ENCODE data around the gene HMGB4. TPM values are rescaled to one million over a fixed set of nuclear protein-coding genes. Genes with fewer than 3 reads are reported as not detected.

HMGB4 gene
- polyA plus RNA-seq, 2 of the 4 experiments (the other 2 are of a cell fraction), result not detected

DNA sequence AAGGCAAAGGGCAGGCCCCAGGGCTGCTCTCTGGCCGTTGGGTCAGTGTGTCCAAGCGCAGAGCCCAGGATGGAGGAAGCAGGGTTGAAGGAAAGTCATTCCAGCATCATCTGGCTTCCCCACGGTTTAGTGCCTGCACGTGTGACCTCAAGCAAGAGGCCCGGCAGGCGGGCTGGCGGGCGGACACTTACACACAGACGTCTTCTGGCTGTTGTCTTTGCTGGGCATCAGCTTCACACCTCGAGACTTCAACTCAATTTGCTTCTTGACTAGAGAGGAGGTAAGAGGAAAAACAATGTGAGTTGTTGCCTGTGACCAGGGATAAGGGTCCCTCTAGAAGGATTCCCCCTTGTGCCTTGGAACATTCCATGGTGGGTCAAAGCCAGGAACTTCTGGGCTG, 38.4 kb upstream of the HMGB4 start:
- no peaks in the 10 kb centered on the region for H3K9me3 ChIP-seq
- H3K4me3 ChIP-seq, result no peak overlapping the region
- no peaks in the 10 kb centered on the region for H3K4me1 ChIP-seq
- no peak overlapping the region for H3K4me2 ChIP-seq
- 29% methylated on average over 10 of the region's 10 CpGs for WGBS (ENCODE audit: missing lambda C conversion rate)
- CTCF ChIA-PET, result no interaction called here
- no peak overlapping the region for H3K27ac ChIP-seq
- DNase-seq (ENCODE audit: low read depth in 1 of 2, low spot score in 1 of 2), result no peak
- FAIRE-seq, result no peak
- no peak for ATAC-seq
- POLR2A ChIA-PET, result no interaction called here
- TF ChIP-seq ZNF302 (CRISPR knock-in tag; IDR thresholded peaks at IDR 0.05), result no peak
- TF ChIP-seq FOSB (CRISPR knock-in tag; IDR thresholded peaks at IDR 0.05), result no peak
- no peak for TF ChIP-seq TFCP2L1 (CRISPR knock-in tag; IDR thresholded peaks at IDR 0.05)
- TF ChIP-seq, protein P1, sequence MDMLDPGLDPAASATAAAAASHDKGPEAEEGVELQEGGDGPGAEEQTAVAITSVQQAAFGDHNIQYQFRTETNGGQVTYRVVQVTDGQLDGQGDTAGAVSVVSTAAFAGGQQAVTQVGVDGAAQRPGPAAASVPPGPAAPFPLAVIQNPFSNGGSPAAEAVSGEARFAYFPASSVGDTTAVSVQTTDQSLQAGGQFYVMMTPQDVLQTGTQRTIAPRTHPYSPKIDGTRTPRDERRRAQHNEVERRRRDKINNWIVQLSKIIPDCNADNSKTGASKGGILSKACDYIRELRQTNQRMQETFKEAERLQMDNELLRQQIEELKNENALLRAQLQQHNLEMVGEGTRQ (IDR thresholded peaks at IDR 0.05), result no peak
- TF ChIP-seq EHF (CRISPR knock-in tag; IDR thresholded peaks at IDR 0.05), result no peak
- TF ChIP-seq CBX2 (IDR thresholded peaks at IDR 0.05; ENCODE audit: borderline replicate concordance, low read depth), result no peak
- no peak for TF ChIP-seq MAZ (IDR thresholded peaks at IDR 0.05; ENCODE audit: borderline replicate concordance, low read depth, low read length)
- TF ChIP-seq NPAS2 (CRISPR knock-in tag; IDR thresholded peaks at IDR 0.05; ENCODE audit: borderline replicate concordance), result no peak
- TF ChIP-seq KDM1A (IDR thresholded peaks at IDR 0.05; ENCODE audit: low read depth), result no peak
- no peak for TF ChIP-seq HOXA7 (CRISPR knock-in tag; IDR thresholded peaks at IDR 0.05)
- TF ChIP-seq, protein P2, sequence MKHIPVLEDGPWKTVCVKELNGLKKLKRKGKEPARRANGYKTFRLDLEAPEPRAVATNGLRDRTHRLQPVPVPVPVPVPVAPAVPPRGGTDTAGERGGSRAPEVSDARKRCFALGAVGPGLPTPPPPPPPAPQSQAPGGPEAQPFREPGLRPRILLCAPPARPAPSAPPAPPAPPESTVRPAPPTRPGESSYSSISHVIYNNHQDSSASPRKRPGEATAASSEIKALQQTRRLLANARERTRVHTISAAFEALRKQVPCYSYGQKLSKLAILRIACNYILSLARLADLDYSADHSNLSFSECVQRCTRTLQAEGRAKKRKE (CRISPR knock-in tag; IDR thresholded peaks at IDR 0.05; ENCODE audit: low read depth), result no peak
- TF ChIP-seq FOSL2 (IDR thresholded peaks at IDR 0.05), result no peak
- no peak for TF ChIP-seq FOSL2 (CRISPR knock-in tag; IDR thresholded peaks at IDR 0.05)

DNA sequence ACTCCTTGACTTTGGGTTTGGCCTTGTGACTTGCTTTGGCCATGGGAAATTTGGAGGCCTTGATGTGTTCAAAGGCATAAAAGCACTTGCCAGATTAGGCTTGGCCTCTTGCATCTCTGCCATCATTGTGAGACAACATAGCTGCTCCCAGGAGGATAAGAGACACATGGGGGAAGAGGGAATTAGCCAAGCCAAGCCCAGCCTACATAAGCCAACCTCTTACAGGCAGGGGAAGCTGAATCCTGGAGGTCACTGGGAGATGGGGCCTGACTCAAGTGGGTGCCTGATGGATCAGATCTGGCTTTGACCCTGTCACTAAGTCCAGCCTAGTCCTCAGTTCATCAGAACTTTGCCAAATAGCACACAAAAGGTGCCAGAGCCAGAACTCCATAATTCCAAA, 37.6 kb upstream of the HMGB4 start:
- no peak for DNase-seq (ENCODE audit: low read depth in 1 of 2, low spot score in 1 of 2)
- no peak for TF ChIP-seq RARB (CRISPR knock-in tag; IDR thresholded peaks at IDR 0.05)

DNA sequence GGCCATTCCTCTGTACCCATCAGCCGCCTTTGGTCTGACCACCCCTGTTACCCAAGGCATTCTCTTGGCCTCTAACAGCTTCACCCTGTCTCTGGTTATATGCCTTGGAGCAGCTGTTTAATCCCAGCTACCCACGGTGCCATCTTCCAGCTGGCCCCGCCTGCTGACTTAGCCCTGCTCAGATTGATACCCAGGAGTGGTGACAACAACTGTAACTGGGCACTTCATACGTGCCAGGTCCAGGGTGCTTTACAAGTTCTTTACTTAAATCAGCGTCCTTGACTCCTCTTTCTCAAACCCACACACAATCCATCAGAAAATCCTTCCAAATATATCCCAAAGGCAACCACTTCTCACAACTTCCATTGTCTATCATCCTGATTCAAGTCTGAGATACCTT, 37.2 kb upstream of the HMGB4 start:
- no peak for TF ChIP-seq EHF (CRISPR knock-in tag; IDR thresholded peaks at IDR 0.05)
- no peak for TF ChIP-seq RCOR1 (IDR thresholded peaks at IDR 0.05; ENCODE audit: low read depth, low read length)
- TF ChIP-seq EHMT2 (IDR thresholded peaks at IDR 0.05; ENCODE audit: low read depth), result no peak
- TF ChIP-seq HEYL (CRISPR knock-in tag; IDR thresholded peaks at IDR 0.05), result no peak
- TF ChIP-seq ZSCAN20 (CRISPR knock-in tag; IDR thresholded peaks at IDR 0.05), result no peak
- no peak for TF ChIP-seq GATA3 (IDR thresholded peaks at IDR 0.05; ENCODE audit: borderline replicate concordance)
- TF ChIP-seq JUNB (IDR thresholded peaks at IDR 0.05), result no peak
- TF ChIP-seq, protein P3, sequence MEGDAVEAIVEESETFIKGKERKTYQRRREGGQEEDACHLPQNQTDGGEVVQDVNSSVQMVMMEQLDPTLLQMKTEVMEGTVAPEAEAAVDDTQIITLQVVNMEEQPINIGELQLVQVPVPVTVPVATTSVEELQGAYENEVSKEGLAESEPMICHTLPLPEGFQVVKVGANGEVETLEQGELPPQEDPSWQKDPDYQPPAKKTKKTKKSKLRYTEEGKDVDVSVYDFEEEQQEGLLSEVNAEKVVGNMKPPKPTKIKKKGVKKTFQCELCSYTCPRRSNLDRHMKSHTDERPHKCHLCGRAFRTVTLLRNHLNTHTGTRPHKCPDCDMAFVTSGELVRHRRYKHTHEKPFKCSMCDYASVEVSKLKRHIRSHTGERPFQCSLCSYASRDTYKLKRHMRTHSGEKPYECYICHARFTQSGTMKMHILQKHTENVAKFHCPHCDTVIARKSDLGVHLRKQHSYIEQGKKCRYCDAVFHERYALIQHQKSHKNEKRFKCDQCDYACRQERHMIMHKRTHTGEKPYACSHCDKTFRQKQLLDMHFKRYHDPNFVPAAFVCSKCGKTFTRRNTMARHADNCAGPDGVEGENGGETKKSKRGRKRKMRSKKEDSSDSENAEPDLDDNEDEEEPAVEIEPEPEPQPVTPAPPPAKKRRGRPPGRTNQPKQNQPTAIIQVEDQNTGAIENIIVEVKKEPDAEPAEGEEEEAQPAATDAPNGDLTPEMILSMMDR (IDR thresholded peaks at IDR 0.05), result no peak
- no peak for TF ChIP-seq NFE2L2 (conservative IDR thresholded peaks at IDR 0.05; ENCODE audit: low read length)
- TF ChIP-seq MAZ (IDR thresholded peaks at IDR 0.05; ENCODE audit: borderline replicate concordance, low read depth, low read length), result no peak
- no peak for TF ChIP-seq RFX5 (IDR thresholded peaks at IDR 0.05)
- TF ChIP-seq, protein P4, sequence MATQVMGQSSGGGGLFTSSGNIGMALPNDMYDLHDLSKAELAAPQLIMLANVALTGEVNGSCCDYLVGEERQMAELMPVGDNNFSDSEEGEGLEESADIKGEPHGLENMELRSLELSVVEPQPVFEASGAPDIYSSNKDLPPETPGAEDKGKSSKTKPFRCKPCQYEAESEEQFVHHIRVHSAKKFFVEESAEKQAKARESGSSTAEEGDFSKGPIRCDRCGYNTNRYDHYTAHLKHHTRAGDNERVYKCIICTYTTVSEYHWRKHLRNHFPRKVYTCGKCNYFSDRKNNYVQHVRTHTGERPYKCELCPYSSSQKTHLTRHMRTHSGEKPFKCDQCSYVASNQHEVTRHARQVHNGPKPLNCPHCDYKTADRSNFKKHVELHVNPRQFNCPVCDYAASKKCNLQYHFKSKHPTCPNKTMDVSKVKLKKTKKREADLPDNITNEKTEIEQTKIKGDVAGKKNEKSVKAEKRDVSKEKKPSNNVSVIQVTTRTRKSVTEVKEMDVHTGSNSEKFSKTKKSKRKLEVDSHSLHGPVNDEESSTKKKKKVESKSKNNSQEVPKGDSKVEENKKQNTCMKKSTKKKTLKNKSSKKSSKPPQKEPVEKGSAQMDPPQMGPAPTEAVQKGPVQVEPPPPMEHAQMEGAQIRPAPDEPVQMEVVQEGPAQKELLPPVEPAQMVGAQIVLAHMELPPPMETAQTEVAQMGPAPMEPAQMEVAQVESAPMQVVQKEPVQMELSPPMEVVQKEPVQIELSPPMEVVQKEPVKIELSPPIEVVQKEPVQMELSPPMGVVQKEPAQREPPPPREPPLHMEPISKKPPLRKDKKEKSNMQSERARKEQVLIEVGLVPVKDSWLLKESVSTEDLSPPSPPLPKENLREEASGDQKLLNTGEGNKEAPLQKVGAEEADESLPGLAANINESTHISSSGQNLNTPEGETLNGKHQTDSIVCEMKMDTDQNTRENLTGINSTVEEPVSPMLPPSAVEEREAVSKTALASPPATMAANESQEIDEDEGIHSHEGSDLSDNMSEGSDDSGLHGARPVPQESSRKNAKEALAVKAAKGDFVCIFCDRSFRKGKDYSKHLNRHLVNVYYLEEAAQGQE (IDR thresholded peaks at IDR 0.05), result no peak
- TF ChIP-seq EP300 (IDR thresholded peaks at IDR 0.05), result no peak
- no peak for TF ChIP-seq FOSL2 (IDR thresholded peaks at IDR 0.05)
- no peak for TF ChIP-seq FOSL2 (CRISPR knock-in tag; IDR thresholded peaks at IDR 0.05)
- no peak for TF ChIP-seq ESRRA (IDR thresholded peaks at IDR 0.05; ENCODE audit: borderline replicate concordance, low read length)
- TF ChIP-seq MAFK (IDR thresholded peaks at IDR 0.05; ENCODE audit: partially characterized antibody), result no peak
- TF ChIP-seq CEBPB (IDR thresholded peaks at IDR 0.05), result no peak
- no peak for TF ChIP-seq SREBF2 (IDR thresholded peaks at IDR 0.05)
- H3K27ac ChIP-seq, result no peak overlapping the region
- H3K4me3 ChIP-seq, result no peak overlapping the region
- POLR2A ChIA-PET, result no interaction called here
- 0% methylated on average over 5 of the region's 5 CpGs for WGBS (ENCODE audit: missing lambda C conversion rate)
- CTCF ChIA-PET, result no interaction called here
- no peaks in the 10 kb centered on the region for H3K9me3 ChIP-seq
- H3K4me1 ChIP-seq, result no peaks in the 10 kb centered on the region
- DNase-seq (ENCODE audit: low read depth in 1 of 2, low spot score in 1 of 2) (no peak), ATAC-seq (no peak), FAIRE-seq (no peak)
- no peak overlapping the region for H3K4me2 ChIP-seq

More for the DNA sequence above, 37.6 kb upstream of the HMGB4 start:
- Histone ChIP-seq H3K4me1 (no peaks in the 10 kb centered on the region), H3K27ac (no peak overlapping the region), H3K4me3 (no peak overlapping the region), H3K9me3 (no peaks in the 10 kb centered on the region), H3K4me2 (no peak overlapping the region)
- CTCF ChIA-PET, result no interaction called here
- POLR2A ChIA-PET, result no interaction called here
- FAIRE-seq (no peak), ATAC-seq (no peak)

All from A549 (cell line).